Heart left ventricle (tissue), 16 donors: ENCODE results near the gene VEZT. TPM values are rescaled to one million over a fixed set of nuclear protein-coding genes. Genes with fewer than 3 reads are reported as not detected.
A peak's percentile ranks its signal among the peaks of the same experiment; 100 is the strongest.

Experiments
- ATAC-seq, 4 donors: fragments of 200-7000 bp; cut with Tn5 transposase; one replicate each; pipeline ENCODE4 v1.9.1; 2020 to 2022; ENCODE audit warnings: moderate library complexity in 4 of 4, mild to moderate bottlenecking in 3 of 4, moderate number of reproducible peaks in 1 of 4
- DNase-seq, 5 donors: peaks; one replicate each; pipeline ENCODE4 v3.0.0-alpha.2; 2020
- H3K27ac ChIP-seq, 12 donors: fragments of 200-600 bp; sonication (generic) in 4 of 12; one replicate each; pipeline versions ENCODE4 v1.5.0 to v1.8.0; 2016 to 2022; ENCODE audit warnings: mild to moderate bottlenecking in 2 of 12
- H3K27me3 ChIP-seq, 9 donors: fragments of 200-600 bp; sonication (generic) in 2 of 9; one replicate each; pipeline versions ENCODE4 v1.5.1 to v1.8.0; 2016 to 2022; ENCODE audit warnings: mild to moderate bottlenecking in 3 of 9
- H3K36me3 ChIP-seq, 9 donors: fragments of 200-600 bp; sonication (generic) in 2 of 9; one replicate each; pipeline versions ENCODE4 v1.5.0 to v1.8.0; 2018 to 2022; ENCODE audit warnings: mild to moderate bottlenecking in 2 of 9
- H3K4me1 ChIP-seq, 12 donors: fragments of 200-600 bp; sonication (generic) in 4 of 12; one replicate each; pipeline versions ENCODE4 v1.5.0 to v1.8.0; 2016 to 2022; ENCODE audit warnings: mild to moderate bottlenecking in 3 of 12
- H3K4me3 ChIP-seq, 12 donors: fragments of 200-600 bp; sonication (generic) in 4 of 12; one replicate each; pipeline versions ENCODE4 v1.5.0 to v1.8.0; 2017 to 2022; ENCODE audit warnings: mild to moderate bottlenecking in 9 of 12, moderate library complexity in 4 of 12
- H3K9me3 ChIP-seq, 12 donors: fragments of 200-600 bp; sonication (generic) in 4 of 12; one replicate each; pipeline versions ENCODE4 v1.5.0 to v1.8.0; 2016 to 2022; ENCODE audit warnings: mild to moderate bottlenecking in 1 of 12
- CTCF ChIP-seq, 12 donors: fragments of 200-600 bp; sonication (generic) in 4 of 12; IDR thresholded peaks; one replicate each; pipeline versions ENCODE4 v1.5.0 to v1.8.0; 2018 to 2022; ENCODE audit warnings: antibody characterized with exemption in 12 of 12, mild to moderate bottlenecking in 5 of 12
- POLR2A ChIP-seq, 2 donors: fragments of 450-650 bp; IDR thresholded peaks; one replicate each; pipeline ENCODE4 v1.6.1; 2017; ENCODE audit warnings: antibody characterized with exemption in 2 of 2, mild to moderate bottlenecking in 2 of 2, moderate library complexity in 2 of 2
- WGBS, 4 donors: extraction: QIAGEN DNeasy Blood & Tissue Kit in 2 of 4; methylation state at CpG; one replicate each; pipeline versions ENCODE4 v1.1.5 to v1.1.7; 2013 to 2018; 5-methylcytosine and 5-hydroxymethylcytosine counted together
- intact Hi-C, 10 donors: fragments of 100-400 bp; cut with DNase I; formaldehyde crosslinking; loops; one replicate each; pipeline versions ENCODE4 v1.11.1 to v1.14.2; 2022
- polyA plus RNA-seq, 2 donors: library from polyadenylated mRNA; stranded (reverse); fragments of 200-250 nt; gene quantifications; one replicate each; pipeline ENCODE4 v1.2.3, GENCODE V29; 2013
- total RNA-seq, 9 donors: library from RNA; depleted of rRNA in 2 of 9; stranded (reverse); fragments of >200 nt in 2 of 9; fragmentation: NEBNext Ultra II Directional in 3 of 9; extraction: Animal tissue kit (Norgen Biotek cat#: 25700) in 3 of 9; gene quantifications; one replicate each; pipeline versions ENCODE4 v1.1.0 to v1.2.4, GENCODE V29; 2016 to 2023
- donor health status: ischemic (EF 13 %, LVEDD 7.1; RV severe dilation, severe dysfunction).
- donor health status: healthy with polysubstance abuse.
- donor health status: DM: no; HTN: yes; CAD: no.
- donor health status: DM: no; HTN: no; CAD: no.
- donor health status: ischemic (EF 25% LVEDD 6.9; RV normal size, moderate dysfunction).
- donor health status: ischemic (EF 25% LVEDD 5.7; RV mildly dilated, moderate dysfunction).
- donor health status: healthy.
- donor health status: DM: yes; HTN: yes; CAD: no.
- donor health status: ischemic (EF 35%, LVEDD 5.7; RV mildly dilated, moderate dysfunction).
- donor health status: nonischemic (EF 11% LVEDD 7.7; RV severe dilation, severe dysfunction).
- donor health status: DM: yes; HTN: yes; CAD: no.
- donor health status: PGD.
- donor health status: ischemic (EF 29% LVEDD 5.4; RV normal size, mild dysfunction).
- donor health status: nonischemic (EF 23%, LVEDD 6.1; RV moderate dilation, normal function).

The VEZT gene
- total and polyA plus RNA-seq, 11 donors = 14.6 to 89.9 (median 65.2) TPM

GRCh38 chr12:95205685-95206084 lies 11.9 kb upstream of the VEZT start:
- intact Hi-C loops = loop anchor here in 1 of 10 donors (10.0 kb wide), 1 partner anchor 71 kb away; no protein-coding TSS in a partner anchor
- 17 to 49% (median 38%) methylated on average over 2 to 4 of the region's 4 CpGs for WGBS, 4 donors
- ATAC-seq = peak; percentile 33 to 53 (median 50)
- TF ChIP-seq CTCF (IDR thresholded peaks at IDR 0.05) (no peak), POLR2A (IDR thresholded peaks at IDR 0.05) (no peak)
- H3K9me3 ChIP-seq = no peaks in the 10 kb centered on the region
- peak overlapping the region in 11 of 12 donors; percentile 10 to 90 (median 75) for H3K27ac ChIP-seq
- no peak overlapping the region for H3K4me3 ChIP-seq
- peaks cover 3 to 60% (median 43%) of the 10 kb centered on the region in 12 donors for H3K4me1 ChIP-seq
- DNase-seq = peak in 2 of 5 donors; percentile 20 to 33
- H3K27me3 ChIP-seq = no peaks in the 10 kb centered on the region
- peaks cover 0 to 6% (median 0%) of the 10 kb centered on the region in 9 donors for H3K36me3 ChIP-seq

DNA sequence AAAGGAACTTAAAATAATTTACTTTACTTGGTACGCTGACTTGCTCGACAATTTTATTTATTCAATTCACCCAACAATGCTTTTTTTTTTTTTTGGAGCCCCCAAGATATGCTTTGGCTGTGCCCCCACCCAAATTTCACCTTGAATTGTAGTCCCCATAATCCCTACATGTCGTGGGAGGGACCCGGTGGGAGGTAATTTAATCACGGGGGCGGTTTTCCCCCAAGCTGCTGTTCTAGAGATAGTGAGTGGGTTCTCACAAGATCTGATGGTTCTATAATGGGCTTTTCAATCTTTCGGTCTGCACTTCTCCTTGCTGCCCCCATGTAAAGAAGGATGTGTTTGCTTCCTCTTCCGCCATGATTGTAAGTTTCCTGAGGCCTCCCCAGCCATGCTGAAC lies 10.7 kb upstream of the VEZT start:
- Histone ChIP-seq H3K4me1 (peaks cover 3 to 51% (median 34%) of the 10 kb centered on the region in 12 donors), H3K4me3 (no peak overlapping the region), H3K9me3 (no peaks in the 10 kb centered on the region), H3K27me3 (no peaks in the 10 kb centered on the region), H3K36me3 (peaks cover 0 to 6% (median 0%) of the 10 kb centered on the region in 9 donors), H3K27ac (peak overlapping the region in 2 of 12 donors; percentile 83 to 90)
- TF ChIP-seq POLR2A (IDR thresholded peaks at IDR 0.05) = no peak
- TF ChIP-seq CTCF (IDR thresholded peaks at IDR 0.05) = no peak
- 93 to 96% (median 94%) methylated on average over 8 of the region's 8 CpGs for WGBS, 4 donors
- intact Hi-C loops = loop anchor here in 1 of 10 donors (10.0 kb wide), 1 partner anchor 72 kb away; no protein-coding TSS in a partner anchor
- ATAC-seq = no peak
- no peak for DNase-seq

DNA sequence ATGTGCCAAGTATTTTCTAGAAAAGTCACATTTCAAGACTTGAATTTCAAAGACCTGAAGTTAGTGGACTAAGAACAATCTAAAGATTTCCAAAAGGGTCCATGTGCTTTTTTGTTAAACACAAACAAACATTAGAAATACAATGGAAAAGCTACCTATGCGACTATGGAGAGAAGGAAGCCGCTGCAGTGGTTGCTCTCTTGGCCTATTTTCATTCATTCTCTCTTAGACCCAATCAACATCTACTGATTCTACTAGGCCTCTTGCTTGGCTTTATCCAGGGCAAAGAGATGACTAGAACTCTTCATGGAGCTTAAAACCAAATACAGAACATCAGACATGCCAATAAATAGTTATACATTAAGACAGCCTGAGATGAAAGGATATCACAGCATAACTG lies 10.2 kb upstream of the VEZT start:
- no peaks in the 10 kb centered on the region for H3K27me3 ChIP-seq
- ATAC-seq = no peak
- TF ChIP-seq CTCF (IDR thresholded peaks at IDR 0.05) (no peak), POLR2A (IDR thresholded peaks at IDR 0.05) (no peak)
- peak overlapping the region in 2 of 12 donors; percentile 83 to 90 for H3K27ac ChIP-seq
- intact Hi-C loops = loop anchor here in 1 of 10 donors (10.0 kb wide), 1 partner anchor 73 kb away; no protein-coding TSS in a partner anchor
- peaks cover 3 to 49% (median 31%) of the 10 kb centered on the region in 12 donors for H3K4me1 ChIP-seq
- no peak overlapping the region for H3K4me3 ChIP-seq
- WGBS, 4 donors = 90 to 95% (median 91%) methylated on average over 2 of the region's 2 CpGs
- H3K36me3 ChIP-seq = peaks cover 0 to 6% (median 0%) of the 10 kb centered on the region in 9 donors
- no peak for DNase-seq
- H3K9me3 ChIP-seq = no peaks in the 10 kb centered on the region

- TF ChIP-seq CTCF (IDR thresholded peaks at IDR 0.05) = no peak
- no peak for TF ChIP-seq POLR2A (IDR thresholded peaks at IDR 0.05)
- intact Hi-C loops = loop anchor here in 1 of 10 donors (10.0 kb wide), 1 partner anchor 74 kb away; no protein-coding TSS in a partner anchor
- Histone ChIP-seq H3K4me1 (peaks cover 0 to 46% (median 20%) of the 10 kb centered on the region in 12 donors), H3K9me3 (no peaks in the 10 kb centered on the region), H3K36me3 (peaks cover 0 to 6% (median 0%) of the 10 kb centered on the region in 9 donors), H3K27me3 (no peaks in the 10 kb centered on the region), H3K27ac (no peak overlapping the region), H3K4me3 (no peak overlapping the region)
- ATAC-seq = no peak
- no peak for DNase-seq
- WGBS, 4 donors = 89 to 98% (median 92%) methylated on average over 7 of the region's 7 CpGs
These were observed 8.9 kb upstream of the VEZT start for GRCh38 chr12:95208678-95209077.
